Measurements from ENCODE around the gene SPAG9. TPM values are rescaled to one million over a fixed set of nuclear protein-coding genes. Genes with fewer than 3 reads are reported as not detected.

SPAG9 gene
- total RNA-seq, 4 donors from 2014 or later, result 39.4 to 211 (median 107) TPM

DNA sequence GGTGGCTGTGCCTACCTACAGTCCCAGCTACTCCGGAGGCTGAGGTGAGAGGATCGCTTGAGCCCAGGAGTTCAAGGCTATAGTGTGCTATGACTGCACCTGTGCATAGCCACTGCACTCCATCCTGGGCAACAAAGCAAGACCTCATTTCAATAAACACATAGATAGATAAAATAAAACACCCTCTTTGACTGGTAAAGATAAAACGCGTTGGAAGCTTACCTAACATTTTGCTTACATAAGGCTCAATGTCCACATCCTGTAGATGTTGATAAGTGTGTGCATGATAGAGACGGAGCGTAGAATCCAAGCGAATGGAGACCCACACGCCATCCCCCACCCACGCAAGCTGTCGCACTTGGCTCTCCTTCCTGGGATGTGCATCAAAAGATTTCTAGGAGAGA is 141.1 kb downstream of the SPAG9 start:
- TF ChIP-seq, protein P1, sequence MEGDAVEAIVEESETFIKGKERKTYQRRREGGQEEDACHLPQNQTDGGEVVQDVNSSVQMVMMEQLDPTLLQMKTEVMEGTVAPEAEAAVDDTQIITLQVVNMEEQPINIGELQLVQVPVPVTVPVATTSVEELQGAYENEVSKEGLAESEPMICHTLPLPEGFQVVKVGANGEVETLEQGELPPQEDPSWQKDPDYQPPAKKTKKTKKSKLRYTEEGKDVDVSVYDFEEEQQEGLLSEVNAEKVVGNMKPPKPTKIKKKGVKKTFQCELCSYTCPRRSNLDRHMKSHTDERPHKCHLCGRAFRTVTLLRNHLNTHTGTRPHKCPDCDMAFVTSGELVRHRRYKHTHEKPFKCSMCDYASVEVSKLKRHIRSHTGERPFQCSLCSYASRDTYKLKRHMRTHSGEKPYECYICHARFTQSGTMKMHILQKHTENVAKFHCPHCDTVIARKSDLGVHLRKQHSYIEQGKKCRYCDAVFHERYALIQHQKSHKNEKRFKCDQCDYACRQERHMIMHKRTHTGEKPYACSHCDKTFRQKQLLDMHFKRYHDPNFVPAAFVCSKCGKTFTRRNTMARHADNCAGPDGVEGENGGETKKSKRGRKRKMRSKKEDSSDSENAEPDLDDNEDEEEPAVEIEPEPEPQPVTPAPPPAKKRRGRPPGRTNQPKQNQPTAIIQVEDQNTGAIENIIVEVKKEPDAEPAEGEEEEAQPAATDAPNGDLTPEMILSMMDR (IDR thresholded peaks at IDR 0.05), result no peak
- TF ChIP-seq POLR2A (IDR thresholded peaks at IDR 0.05), result no peak
- no peaks in the 10 kb centered on the region for H3K4me1 ChIP-seq
- intact Hi-C loops (cut with DNase I; ENCODE audit: low total_unique reads), result no loop called here
- no peak overlapping the region for H3K27ac ChIP-seq
- no peaks in the 10 kb centered on the region for H3K36me3 ChIP-seq
- no peaks in the 10 kb centered on the region for H3K9me3 ChIP-seq
- H3K4me3 ChIP-seq, result no peak overlapping the region
- DNase-seq, result no peak
- no peaks in the 10 kb centered on the region for H3K27me3 ChIP-seq

DNA sequence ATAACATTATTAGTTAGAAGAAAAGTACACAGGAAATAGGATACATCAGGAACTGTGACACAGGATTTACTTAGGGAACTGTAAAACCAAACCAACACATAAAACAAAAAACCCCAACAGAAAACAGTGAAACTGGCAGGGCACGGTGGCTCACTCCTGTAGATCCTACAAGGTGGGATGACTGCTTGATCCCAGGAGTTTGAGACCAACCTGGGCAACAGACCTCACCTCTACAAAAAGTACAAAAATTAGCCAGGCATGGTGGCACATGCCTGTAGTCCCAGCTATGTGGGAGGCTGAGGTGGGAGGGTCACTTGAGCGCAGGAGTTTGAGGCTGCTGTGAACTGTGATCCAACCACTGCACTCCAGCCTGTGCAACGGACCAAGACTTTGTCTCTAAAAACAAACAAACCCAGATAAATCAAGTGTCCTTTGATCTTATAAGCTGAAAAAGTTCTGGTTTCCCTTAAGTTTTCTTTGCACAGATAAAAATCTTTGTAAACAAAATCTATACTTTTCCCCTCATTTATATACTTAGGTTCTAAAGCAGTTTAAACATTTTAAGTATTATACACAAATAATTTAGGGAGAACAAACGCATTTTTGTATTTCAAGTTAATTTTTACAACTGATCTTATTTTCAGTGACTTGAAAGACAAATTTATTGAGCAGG is 143.0 kb downstream of the SPAG9 start:
- Histone ChIP-seq H3K36me3 (no peaks in the 10 kb centered on the region), H3K4me3 (no peak overlapping the region), H3K27ac (peak overlapping the region in 1 of 2 donors; percentile 29), H3K9me3 (no peaks in the 10 kb centered on the region), H3K4me1 (no peaks in the 10 kb centered on the region), H3K27me3 (no peaks in the 10 kb centered on the region)
- intact Hi-C loops (cut with DNase I; ENCODE audit: low total_unique reads), result no loop called here
- no peak for DNase-seq
- TF ChIP-seq, protein P1 (IDR thresholded peaks at IDR 0.05), result no peak
- no peak for TF ChIP-seq POLR2A (IDR thresholded peaks at IDR 0.05)

DNA sequence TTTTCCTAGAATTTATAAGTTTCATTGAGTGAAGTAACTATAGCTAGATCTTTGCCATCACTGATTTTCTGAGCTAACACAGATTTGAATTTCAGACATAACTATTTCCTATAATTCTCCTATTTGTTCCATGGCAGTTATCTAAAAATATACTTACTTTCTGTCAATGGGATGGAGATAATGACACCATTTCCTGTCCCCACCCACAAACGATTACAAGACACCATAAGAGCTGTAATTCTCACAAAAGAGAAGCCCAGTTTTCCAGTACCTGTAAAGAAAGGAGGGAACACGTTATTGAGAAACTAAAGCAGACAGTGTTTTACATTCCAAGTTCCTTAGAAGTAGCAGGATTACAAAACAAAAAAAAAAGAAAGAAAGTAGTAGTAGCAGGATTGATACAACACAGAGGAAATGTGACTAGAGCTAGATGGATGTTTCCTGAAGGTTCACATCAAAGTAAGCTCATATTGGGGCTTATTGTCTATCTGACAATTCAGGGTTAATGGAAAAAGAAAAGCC is 143.7 kb downstream of the SPAG9 start:
- Histone ChIP-seq H3K36me3 (no peaks in the 10 kb centered on the region), H3K27ac (peak overlapping the region in 1 of 2 donors; percentile 29), H3K4me3 (no peak overlapping the region), H3K9me3 (no peaks in the 10 kb centered on the region), H3K27me3 (no peaks in the 10 kb centered on the region), H3K4me1 (no peaks in the 10 kb centered on the region)
- TF ChIP-seq, protein P1 (IDR thresholded peaks at IDR 0.05), result no peak
- TF ChIP-seq POLR2A (IDR thresholded peaks at IDR 0.05), result no peak
- intact Hi-C loops (cut with DNase I; ENCODE audit: low total_unique reads), result no loop called here
- no peak for DNase-seq

DNA sequence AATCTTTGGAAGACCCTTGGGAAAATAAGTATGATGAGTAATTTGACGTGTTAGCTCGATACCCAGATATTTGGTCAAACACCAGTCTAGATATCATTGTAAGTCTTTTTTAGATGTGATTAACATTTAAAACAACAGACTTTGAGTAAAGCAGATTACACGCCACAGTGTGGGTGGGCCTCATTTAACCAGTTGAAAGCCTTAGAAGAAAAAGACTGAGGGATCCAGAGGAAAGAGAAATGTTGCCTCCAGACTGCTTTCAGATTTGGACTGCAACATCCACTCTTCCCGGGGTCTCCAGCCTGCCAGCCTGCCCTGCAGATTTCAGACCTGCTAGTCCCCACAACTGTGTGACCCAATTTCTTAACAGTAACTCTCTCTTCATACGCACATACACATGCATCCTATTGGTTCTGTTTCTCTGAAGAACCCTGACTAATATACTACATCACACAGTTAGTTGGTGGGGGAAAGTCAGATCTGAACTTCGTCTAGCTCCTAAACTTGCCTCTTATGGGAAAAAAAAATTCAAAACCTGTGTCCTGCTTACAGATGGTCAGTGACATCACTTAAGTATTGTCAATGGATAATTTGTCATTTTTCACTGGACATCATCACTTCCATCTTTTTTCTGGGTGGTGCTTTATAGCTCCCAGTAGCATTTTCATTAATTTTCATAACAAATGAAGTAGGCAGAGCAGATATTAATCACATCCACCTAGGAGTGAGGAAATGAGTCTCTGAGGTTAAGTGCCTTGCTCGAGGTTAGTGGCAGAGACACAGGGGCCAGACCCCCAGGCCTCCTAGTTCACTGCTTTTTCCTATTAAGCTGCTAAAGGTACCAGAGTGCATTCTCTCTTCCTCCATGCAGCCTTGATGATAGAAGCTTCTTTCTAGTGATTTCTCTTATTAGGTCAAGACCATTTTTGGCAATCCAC is 146.8 kb downstream of the SPAG9 start:
- no peak for DNase-seq
- H3K9me3 ChIP-seq, result no peaks in the 10 kb centered on the region
- H3K27me3 ChIP-seq, result no peaks in the 10 kb centered on the region
- H3K36me3 ChIP-seq, result no peaks in the 10 kb centered on the region
- intact Hi-C loops (cut with DNase I; ENCODE audit: low total_unique reads), result no loop called here
- TF ChIP-seq, protein P1 (IDR thresholded peaks at IDR 0.05), result no peak
- no peak for TF ChIP-seq POLR2A (IDR thresholded peaks at IDR 0.05)
- H3K27ac ChIP-seq, result no peak overlapping the region
- H3K4me3 ChIP-seq, result no peak overlapping the region
- no peaks in the 10 kb centered on the region for H3K4me1 ChIP-seq

DNA sequence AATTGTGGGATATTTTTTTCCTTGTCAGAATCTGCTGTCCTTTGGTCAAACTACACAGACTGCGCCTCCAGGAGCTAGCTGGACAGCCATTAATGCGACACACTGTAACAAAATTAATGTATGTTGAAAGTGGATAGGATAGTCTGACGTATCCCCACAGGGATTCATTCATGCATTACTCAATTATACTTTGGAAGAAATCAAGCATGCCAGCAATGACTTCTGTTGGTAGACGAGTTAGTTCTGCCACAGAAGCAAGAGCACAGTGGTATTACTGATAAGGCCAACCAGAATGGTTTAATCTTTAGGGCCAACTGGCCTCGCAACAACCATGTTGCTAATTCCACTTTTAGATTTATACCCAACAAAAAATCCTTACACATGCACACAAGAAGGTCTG is 148.1 kb downstream of the SPAG9 start:
- Histone ChIP-seq H3K9me3 (no peaks in the 10 kb centered on the region), H3K36me3 (no peaks in the 10 kb centered on the region), H3K27me3 (no peaks in the 10 kb centered on the region), H3K4me3 (no peak overlapping the region), H3K27ac (no peak overlapping the region), H3K4me1 (no peaks in the 10 kb centered on the region)
- intact Hi-C loops (cut with DNase I; ENCODE audit: low total_unique reads), result no loop called here
- no peak for TF ChIP-seq POLR2A (IDR thresholded peaks at IDR 0.05)
- no peak for DNase-seq
